Right kidney (tissue), 1 donor: Measurements from ENCODE around the gene MEI4.
"Not testable (repeated sequence)": the region's sequence is repeated elsewhere in the genome, so short reads cannot be mapped to it uniquely, and the experiment has no call there.

Experiments
- DNase-seq: peaks from one replicate; pipeline ENCODE4 v3.0.0-alpha.2; 2016

MEI4 gene

GRCh38 chr6:77815531-77815930 is 162.7 kb downstream of the MEI4 start:
- DNase-seq: no peak

DNA sequence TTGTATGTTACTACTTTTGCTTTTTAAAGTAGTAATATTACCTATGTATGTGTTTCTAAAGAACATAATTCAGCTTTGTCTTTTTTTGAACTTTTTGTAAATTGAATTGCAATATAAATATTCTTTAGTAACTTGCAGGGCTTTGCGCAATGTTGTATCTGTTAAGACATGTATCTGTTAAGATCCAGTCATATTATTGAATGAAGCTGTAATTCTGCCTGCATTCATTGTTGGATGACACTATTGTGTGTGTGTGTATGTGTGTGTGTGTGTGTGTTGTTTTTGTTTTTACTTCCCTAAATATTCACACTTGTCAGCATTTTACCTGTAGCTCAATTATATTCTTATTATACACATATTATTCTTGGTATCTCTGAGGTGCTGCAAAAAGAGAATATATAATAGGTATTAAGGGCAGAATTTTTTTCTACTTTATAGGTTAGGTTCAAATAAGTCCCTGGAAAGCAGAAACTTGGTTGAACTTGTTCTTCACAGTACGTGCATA is 164.0 kb downstream of the MEI4 start:
- no peak for DNase-seq

- DNase-seq: no peak
These were observed 169.4 kb downstream of the MEI4 start for GRCh38 chr6:77822265-77822664.

GRCh38 chr6:77825204-77825603 is 172.4 kb downstream of the MEI4 start:
- DNase-seq: no peak

- DNase-seq: no peak
These were observed 176.9 kb downstream of the MEI4 start for GRCh38 chr6:77829736-77830135.

DNA sequence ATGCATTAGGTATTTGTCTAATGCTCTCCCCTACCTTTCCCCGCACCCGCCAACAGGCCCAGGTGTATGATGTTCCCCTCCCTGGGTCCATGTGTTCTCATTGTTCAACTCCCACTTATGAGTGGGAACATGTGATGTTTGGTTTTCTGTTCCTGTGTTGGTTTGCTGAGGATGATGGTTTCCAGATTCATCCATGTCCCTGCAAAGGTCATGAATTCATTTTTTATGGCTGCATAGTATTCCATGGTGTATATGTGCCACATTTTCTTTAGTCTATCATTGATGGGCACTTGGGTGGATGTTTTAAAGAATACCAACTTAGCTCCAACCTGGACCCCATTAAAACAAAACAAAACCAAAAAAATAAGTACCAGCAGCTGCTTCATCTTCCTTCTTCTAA is 180.9 kb downstream of the MEI4 start:
- not testable (repeated sequence) for DNase-seq

- DNase-seq: no peak
These were observed 181.8 kb downstream of the MEI4 start for GRCh38 chr6:77834591-77834996.

GRCh38 chr6:77837034-77837784 is 184.4 kb downstream of the MEI4 start:
- DNase-seq: no peak

- DNase-seq: no peak
These were observed 186.5 kb downstream of the MEI4 start for GRCh38 chr6:77839292-77839691.

- DNase-seq: no peak
These were observed 192.0 kb downstream of the MEI4 start for GRCh38 chr6:77844822-77845221.

- DNase-seq: no peak
These were observed 200.6 kb downstream of the MEI4 start for GRCh38 chr6:77853401-77853800.

DNA sequence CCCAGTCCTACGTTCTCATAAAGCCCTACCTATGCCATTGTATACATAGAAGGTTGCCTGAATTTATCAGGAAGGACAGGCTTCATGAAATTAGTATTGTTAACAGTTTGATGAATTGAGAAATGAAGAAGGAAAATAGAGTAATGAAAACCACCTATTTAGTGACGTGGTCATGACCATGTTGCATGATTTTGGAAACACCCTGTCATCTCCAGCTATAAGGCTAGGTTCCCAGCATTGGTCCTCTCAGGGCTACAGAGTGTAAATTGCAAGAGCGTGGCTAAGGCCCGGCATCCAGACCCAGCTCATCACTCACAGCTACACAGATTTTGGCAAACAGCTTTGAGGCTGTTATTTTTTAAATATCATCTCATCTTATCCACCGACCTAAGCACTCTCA is 203.6 kb downstream of the MEI4 start:
- DNase-seq: no peak

DNA sequence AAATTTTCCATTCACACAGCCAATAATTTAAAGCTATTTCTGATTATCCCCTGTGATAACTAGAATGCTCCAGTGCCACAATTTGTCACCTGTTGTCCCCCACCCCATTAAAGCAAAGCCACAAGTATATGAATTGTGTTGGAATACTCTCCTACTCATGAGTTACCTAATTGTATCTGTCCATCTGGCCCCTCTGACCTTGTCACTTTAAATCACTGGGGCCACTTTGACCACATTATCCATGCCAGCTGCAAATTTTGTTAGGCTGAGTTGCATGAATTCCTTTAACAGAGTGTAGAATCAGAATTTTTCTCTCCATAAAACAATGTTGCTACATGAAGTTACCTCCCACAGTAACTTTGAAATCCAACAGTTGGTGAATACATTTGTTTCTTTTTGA is 204.6 kb downstream of the MEI4 start:
- DNase-seq: no peak

- DNase-seq: no peak
These were observed 223.5 kb downstream of the MEI4 start for GRCh38 chr6:77876300-77876699.

GRCh38 chr6:77879527-77879926 is 226.7 kb downstream of the MEI4 start:
- no peak for DNase-seq

DNA sequence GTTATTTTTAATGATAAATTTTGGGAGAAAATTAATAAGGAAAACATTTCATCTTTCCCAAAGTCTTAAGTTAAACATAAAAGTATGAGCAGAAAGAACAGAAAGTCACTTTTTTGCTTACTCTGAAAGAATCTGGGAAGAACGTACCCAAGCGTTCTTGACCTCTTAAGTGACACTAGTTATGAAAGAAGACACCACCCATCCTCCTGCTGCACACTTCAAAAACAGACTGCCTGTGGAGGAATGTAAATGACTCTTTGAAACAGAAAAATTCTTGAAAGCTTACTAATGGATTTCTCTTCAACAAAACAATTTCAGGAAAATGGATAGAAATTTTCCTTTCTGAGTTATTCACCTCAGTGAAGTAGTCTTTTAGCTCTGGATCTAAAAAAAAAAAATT is 227.7 kb downstream of the MEI4 start:
- DNase-seq: no peak

DNA sequence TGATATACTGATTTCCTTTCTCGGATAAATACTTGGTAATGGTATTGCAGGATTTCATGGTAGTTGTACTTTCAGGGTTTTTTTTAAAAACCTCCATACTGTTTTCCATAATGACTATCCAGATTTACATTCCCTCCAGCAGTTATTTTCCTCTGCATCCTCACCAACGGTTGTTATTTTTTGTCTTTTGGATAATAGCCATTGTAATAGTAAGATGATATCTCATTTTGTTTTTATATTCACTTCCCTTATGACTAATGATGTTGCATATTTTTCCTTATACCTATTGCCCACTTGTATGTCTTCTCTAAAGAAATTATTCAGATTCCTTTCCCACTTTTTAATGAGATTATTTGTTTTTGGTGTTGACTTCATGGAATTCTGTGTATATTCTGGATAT is 231.0 kb downstream of the MEI4 start:
- DNase-seq: no peak

- DNase-seq: no peak
These were observed 240.6 kb downstream of the MEI4 start for GRCh38 chr6:77893391-77893790.

DNA sequence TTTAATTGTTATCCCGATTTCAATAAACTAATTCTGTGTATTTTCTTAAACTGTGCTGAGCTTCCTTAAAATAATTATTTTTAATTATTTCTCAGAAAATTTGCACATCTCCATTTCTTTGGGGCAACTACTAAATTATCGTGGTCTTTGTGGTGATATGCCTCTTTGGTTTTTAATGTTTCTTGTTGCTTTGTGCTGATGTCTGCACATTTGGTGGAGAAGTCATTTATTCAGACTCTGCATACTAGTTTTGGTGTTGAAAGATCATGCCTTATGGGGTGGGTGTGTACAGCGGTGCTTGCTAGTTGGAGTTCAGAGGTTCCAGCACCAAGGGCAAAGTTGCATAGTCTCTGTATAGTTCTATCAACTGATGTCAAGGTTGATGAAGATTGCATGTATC is 253.2 kb downstream of the MEI4 start:
- no peak for DNase-seq

DNA sequence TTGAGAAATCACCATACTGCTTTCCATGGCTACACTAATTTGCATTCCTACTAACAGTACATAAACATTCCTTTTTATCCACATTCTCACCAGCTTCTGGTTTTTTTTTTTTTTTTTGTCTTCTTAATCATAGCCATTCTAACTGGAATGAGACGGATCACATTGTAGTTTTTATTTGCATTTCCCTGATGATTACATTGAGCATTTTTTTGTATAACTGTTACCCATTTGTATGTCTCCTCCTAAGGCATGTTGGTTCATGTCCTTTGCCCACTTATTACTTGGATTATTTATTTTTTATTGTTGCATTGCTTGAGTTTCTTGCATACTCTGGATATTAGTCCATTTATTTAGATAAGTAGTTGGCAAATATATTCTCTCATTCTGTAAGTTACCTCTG is 258.0 kb downstream of the MEI4 start:
- no peak for DNase-seq

DNA sequence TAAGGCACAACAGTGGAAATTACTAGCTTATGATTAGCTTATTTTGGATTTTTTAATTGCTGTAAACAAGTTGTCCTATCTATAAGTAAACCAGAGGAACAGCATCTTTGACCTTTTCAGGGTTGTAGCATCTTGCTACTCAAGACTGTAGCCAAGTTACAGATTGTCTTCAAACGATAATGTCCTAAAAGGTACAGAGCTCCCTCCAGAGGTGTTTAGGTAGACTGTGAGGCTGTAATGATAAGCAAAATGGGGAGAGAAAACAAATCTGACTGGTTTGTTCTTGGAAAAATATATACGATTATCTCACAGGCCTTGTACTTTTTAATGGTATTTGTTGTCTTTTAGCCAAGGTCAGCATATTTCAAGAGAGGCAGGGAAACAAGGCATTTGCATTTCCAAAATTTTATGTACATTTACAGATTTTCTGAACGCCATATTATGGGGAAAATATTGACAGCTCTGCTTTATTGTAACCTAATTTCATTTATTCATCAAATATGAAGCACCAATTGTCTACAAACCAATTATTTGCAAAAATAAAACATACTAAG is 273.4 kb downstream of the MEI4 start:
- DNase-seq: no peak

DNA sequence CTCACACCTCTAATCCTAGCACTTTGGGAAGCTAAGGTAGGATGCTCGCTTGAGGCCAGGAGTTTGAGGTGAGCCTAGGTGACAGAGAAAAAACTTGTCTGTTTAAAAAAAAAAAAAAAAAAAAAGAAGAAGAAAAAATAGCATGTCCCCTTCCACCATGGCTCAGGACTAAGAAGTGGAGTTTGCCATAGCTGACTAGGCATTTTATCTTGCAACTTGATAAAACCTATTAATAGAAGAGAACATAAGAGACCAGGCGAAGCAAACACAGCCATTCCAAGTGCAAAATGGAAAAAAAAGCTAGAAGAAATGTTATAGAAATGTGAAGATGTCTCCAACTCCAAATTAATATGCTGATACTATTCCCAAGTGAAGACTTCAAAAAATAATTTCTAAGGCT is 277.5 kb downstream of the MEI4 start:
- DNase-seq: no peak

DNA sequence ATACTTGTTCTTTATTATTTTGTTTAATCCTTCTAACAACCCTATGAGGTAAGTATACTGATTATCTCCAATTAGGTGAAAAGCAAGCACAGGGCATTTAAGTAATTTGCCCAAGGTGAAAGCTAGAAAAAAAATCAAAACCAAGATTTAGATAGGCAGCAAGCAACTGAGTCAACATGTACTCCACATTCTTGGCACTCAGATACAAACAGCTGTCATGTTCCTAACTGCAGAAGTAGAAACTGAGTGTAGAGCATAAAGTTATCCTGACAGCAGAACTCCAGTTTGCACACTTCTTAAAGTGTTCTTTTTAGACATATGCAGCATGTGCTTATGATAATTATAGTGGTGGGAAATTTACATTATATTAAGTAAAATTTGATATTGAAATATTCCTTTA is 278.1 kb downstream of the MEI4 start:
- DNase-seq: no peak

GRCh38 chr6:77962070-77962469 is 309.2 kb downstream of the MEI4 start:
- DNase-seq: no peak
